ENCODE data around the gene ZNF117.
"Not testable (repeated sequence)": the region's sequence is repeated elsewhere in the genome, so short reads cannot be mapped to it uniquely, and the experiment has no call there.

Gene ZNF117

GRCh38 chr7:64990936-64991335 is at the start of gene ZNF117:
Gene ZNF117, minus strand, starts transcription at chr7:64991036.
- no peak for DNase-seq

DNA sequence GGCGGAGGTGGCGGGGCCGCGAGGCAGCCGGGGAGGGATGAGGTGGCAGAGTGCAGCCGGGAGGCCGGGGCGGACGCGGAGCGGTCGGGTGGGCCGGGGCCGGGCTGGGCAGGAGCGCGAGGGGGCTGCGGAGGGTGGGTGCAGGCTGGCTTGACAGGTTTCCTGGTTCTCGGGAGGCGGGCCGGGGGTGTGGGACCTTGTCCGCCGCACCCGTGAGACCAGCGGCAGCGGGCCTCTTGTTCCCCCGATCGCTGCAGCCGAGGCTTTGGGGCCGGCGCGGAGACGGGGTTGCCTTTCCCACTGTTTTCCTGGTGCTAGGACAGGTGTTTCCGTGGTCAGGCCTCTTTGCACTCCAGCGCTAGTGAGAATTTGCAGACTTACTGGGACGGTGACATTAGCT is 47.9 kb upstream of the ZNF117 start:
- peak; percentile 2 to 5 for DNase-seq

DNA sequence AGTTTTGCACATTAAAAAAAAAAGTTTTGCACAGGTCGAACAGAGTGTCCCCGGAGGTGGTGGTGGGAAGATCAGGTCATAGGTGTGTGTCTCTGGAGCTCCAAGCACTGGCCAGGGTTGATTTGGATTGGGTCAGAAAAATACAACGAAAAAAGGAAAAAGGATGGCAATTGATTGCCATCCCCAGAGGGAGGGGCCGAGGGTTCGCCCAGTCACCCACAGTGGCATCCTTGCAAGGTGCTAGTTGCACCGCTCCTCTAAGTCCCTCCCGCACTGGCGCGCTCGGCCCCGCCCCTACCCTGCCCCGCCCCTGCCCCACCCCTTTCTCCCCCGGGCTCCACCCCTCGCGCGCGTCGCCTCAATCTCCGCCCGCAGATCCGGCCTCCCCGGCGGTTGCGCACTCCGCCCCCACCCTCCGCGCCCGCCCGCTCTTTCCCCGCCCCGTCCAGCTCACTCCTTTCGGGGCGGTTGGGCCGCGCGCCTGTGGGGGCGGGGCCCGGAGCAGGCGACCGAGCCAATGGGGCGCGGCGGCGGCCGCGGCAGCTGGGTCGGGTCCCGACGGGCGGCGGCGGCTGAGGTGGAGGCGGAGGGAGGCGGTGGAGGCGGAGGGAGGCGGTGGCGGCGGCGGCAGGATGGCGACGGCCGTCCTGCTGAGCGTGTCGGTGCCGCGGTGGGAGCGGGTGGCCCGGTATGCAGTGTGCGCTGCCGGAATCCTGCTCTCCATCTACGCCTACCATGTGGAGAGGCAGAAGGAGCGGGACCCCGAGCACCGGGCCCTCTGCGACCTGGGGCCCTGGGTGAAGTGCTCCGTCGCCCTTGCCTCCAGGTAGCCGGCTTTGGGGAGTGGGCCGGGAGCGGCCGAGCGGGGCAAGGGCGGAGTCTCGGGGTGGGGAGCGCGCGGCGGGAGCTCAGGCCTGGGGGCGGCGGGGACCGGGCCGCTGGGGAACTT is 47.2 kb upstream of the ZNF117 start:
- peak; percentile 90 to 92 for DNase-seq

DNA sequence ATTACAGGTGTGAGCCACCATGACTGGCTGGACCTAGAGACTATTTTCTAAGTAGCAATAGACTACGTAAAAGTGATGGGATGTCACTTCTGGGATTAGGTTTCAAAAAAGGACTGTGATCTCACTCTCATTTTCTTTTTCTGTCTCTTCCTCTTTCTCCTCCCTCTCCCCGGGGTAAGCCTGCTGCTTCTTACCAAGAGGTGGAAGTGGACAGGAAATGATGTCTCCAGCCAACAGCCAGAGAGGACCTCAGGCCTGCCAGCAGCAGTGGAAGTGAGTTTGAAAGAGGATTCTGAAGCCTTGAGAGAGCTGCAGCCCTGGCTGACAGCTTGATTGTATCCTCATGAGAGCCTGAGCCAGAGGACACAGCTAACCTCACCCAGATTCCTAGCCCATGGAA is 45.7 kb upstream of the ZNF117 start:
- not testable (repeated sequence) for DNase-seq

DNA sequence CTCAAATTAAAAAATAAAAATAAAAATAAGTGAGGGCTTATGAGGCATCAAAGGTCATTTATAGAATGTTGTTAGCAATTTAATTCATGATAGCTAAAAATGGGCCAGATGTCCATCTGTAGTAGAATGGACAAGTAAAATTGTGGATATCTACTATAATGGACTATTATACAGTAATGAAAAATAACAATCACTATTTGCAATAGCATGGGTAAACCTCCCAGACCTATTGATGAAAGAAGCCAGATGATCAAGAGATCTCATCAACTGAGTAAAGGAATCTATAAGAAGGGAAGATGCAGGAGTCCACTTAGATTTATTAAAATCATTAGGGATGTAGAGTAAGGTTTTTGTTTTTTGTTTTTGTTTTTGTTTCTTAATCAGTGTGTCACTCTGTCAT is 44.6 kb upstream of the ZNF117 start:
- DNase-seq, result not testable (repeated sequence)

- not testable (repeated sequence) for DNase-seq
Observed at GRCh38 chr7:65034120-65034782, 43.4 kb upstream of the ZNF117 start.

DNA sequence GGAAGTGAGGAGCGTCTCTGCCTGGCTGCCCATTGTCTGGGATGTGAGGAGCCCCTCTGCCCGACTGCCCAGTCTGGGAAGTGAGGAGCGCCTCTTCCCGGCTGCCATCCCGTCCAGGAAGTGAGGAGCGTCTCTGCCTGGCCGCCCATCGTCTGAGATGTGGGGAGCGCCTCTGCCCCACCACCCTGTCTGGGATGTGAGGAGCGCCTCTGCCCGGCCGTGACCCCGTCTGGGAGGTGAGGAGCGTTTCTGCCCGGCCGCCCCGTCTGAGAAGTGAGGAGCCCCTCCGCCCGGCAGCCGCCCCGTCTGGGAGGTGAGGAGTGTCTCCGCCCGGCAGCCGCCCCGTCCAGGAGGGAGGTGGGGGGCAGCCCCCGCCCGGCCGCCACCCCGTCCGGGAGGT is 42.6 kb upstream of the ZNF117 start:
- not testable (repeated sequence) for DNase-seq

GRCh38 chr7:65025023-65025422 is 34.2 kb upstream of the ZNF117 start:
- DNase-seq, result not testable (repeated sequence)

GRCh38 chr7:65020978-65021377 is 30.1 kb upstream of the ZNF117 start:
- not testable (repeated sequence) for DNase-seq

DNA sequence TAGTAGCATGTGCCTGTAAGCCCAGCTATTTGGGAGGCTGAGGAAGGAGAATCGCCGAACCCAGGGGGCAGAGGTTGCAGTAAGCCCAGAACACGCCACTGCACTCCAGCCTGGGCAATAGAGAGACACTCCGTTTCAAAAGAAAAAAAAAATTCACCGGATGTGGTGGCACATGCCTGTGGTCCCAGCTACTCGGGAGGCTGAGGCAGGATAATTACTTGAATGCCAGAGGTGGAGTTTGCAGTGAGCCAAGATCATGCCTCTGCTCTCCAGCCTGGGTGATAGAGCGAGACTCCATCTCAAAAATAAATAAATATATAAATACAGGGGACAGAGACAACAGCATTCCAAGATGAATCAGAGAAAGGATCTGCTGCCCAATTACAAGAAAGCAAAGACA is 19.0 kb upstream of the ZNF117 start:
- not testable (repeated sequence) for DNase-seq

DNA sequence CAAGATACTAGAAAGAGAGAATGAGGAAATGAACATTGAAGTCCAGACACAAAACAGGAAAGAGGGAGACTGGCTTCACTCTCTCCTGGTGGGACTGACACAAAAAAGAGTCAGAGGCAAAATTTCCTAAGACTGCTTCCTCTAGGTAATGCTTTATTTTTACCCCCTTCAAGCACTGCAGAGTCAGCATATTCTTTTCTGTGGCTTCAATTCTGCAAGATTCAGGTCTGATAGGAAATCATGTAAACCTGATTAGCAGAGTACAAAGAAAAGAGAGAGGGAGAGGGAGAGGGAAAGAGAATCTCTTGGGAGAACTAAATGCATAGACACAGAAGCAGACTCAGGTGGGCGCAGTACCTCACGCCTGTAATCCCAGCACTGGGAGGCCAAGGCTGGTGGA is 18.6 kb upstream of the ZNF117 start:
- DNase-seq, result not testable (repeated sequence)

DNA sequence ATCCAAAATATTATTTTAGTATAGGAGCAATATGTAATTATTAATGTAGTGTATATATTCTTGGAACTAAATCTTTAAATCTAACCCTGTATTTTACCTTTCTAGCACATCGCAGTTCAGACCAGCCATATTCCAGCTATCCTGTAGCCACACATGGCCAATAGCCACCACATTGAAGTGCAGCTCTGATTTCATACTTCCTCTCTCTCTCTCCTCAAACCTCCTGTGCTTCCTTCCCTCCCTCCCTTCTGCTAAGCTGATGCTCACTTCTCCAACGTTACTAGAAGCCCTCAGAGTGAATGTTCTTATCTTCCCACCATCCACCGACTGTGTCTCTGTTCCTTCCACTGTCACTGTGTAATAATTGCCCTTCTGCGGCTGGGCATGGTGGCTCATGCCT is 16.2 kb upstream of the ZNF117 start:
- not testable (repeated sequence) for DNase-seq

DNA sequence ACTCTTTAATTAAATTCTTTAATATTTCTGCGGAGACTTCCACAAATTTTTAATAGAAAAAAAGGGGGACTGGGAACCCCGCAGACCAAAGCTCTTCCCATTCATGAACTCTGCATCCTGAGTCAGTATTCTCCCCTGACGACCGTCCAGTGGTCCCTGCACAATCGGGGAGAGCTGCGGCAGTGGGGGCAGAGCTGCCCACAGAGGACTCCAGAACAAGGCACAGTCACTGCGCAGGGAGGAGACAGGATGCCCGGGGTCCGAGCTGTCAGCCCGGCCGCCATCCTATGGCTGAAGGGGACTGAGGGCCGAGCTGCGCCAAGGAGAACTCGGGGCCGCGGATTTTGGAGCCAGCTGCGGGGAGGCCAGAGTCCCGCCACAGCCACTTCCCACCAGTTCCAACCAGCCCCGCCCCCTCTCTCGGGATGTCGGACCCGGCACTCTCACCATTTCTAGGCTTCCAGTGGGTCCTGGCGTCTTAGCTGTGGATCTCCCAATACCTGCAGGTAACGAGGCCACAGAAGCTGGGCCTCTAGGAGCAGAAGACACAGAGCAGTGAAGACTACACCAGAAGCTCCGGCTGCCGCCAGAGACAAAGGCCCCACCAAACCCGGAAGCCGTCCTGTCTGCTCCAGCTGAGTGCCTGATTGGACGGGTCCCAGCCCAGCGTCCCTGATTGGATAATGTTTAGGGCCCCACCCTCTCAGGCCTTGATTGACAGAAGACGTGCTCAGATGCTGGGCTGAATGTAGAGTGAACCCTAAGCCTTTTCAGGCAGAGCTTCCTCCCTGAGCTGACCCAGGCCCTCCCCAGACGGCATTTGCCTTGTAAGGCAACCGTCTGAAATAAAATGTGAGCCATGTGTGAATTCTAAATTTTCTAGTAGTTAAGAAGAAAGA is 15.5 kb upstream of the ZNF117 start, which contains the start of gene ERV3-1:
Gene ERV3-1, minus strand, starts transcription at position 594 of the 899 bp plus-strand sequence. CDS start 13,661 bp downstream, outside the sequence.
- DNase-seq, result peak; percentile 90 to 92

GRCh38 chr7:65004575-65004974 is 13.7 kb upstream of the ZNF117 start:
- DNase-seq, result no peak

- DNase-seq, result no peak
Observed at GRCh38 chr7:65002972-65003585, 12.2 kb upstream of the ZNF117 start.

GRCh38 chr7:65001291-65001814 is 10.5 kb upstream of the ZNF117 start:
- no peak for DNase-seq

DNA sequence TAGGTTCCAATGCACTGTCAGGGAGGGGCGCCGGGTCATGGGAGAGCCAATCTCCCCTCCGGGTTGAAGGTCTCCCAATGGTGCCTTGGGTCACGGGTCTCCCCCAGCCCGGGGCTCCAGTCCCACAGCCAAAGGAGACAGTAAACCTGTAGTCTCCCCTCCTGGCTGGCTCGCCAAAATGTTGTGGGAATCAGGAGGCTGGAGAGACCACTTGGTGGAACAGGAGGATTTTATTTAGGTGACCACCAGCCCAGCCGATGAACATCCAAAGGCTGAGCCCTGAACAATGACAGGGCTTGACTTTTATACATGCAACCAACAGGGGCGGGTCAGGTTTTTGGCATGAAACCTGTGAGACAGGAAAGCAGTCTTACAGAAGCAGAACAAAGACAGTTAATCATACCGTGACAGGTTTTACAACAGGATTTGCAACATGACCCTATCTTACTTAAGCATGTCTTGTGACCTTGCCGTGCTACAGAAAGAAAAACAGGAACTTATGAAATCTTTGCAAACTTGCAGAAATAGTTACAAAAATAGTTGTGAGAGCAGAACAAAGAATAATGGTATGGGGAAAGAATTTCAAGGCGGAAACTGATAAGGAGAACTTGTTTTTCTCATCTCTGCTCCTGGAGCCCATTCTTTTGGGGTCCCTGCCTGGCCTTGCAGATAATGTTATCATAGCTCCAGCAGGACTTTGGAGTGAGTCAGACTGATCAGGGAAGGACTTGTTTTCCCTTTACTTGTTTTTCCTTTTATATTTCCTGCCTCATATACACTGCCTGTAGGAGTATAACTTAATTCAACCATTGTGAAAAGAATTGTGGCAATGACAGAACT is 8.5 kb upstream of the ZNF117 start:
- DNase-seq, result no peak

DNA sequence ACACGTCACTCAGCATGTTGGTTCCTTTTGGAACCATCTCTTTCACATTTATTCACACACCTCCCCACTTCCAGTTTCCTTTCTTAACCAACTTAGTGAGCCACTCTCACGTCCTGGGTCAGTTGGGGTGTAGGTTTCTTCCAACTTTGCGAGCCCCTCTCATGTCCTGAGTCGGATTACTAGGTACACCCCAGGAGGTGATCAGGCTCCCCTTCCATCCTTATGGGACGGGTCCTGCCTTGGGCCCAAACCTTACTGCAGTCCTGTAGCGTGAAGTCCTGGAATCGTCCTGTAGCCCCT is 8.0 kb upstream of the ZNF117 start:
- no peak for DNase-seq

DNA sequence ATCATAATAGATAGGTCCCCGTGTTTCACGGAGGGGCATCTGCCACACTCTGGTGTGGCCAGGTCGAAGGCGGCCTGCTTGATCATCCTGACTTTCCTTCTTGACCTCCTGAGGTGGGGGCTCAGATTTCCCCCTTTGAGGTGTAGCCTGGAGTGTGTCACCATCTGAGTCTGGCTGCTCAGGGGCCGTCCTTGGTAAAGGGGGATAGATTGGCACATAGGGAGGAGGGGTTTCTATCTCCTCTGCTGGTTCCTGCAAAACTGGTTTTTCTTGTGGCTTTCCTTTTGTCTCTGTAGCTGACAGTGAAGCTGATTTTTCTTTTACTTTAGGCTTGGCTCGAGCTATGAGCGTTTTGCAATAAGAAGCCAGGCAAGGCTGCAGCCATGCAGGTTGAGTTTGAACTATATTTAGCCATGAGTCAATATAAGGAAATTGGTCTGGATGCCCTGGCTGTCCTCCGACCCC is 7.1 kb upstream of the ZNF117 start:
- DNase-seq, result no peak

- DNase-seq, result no peak
Observed at GRCh38 chr7:64997164-64997908, 6.5 kb upstream of the ZNF117 start.

Data from activated CD4-positive, alpha-beta T cell treated with anti-CD3 and anti-CD28 coated beads, Interleukin-2, amount 50 U/mL, for 4 hours (primary cell).